ENCODE data around the gene ARL8A. TPM values are rescaled to one million over a fixed set of nuclear protein-coding genes. Genes with fewer than 3 reads are reported as not detected.
"Not testable (repeated sequence)": the region's sequence is repeated elsewhere in the genome, so short reads cannot be mapped to it uniquely, and the experiment has no call there.

Gene ARL8A
- polyA plus RNA-seq, 5 donors = 36.5 to 47.3 (median 43.8) TPM

- DNase-seq = no peak
Observed at GRCh38 chr1:202122639-202123335, 21.8 kb downstream of the ARL8A start, which contains the start of gene GPR37L1. GPR37L1 (plus strand) TSS chr1:202122917; CDS start chr1:202122964, 47 bp downstream.

GRCh38 chr1:202121006-202121405 lies 23.5 kb downstream of the ARL8A start:
- no peak for DNase-seq

GRCh38 chr1:202117898-202118371 lies 26.6 kb downstream of the ARL8A start:
- no peak for DNase-seq

- DNase-seq = no peak
Observed at GRCh38 chr1:202116287-202116686, 28.2 kb downstream of the ARL8A start.

- no peak for DNase-seq
Observed at GRCh38 chr1:202113690-202114300, 30.7 kb downstream of the ARL8A start.

GRCh38 chr1:202112859-202113689 lies 31.5 kb downstream of the ARL8A start:
- no peak for DNase-seq

- not testable (repeated sequence) for DNase-seq
Observed at GRCh38 chr1:202111589-202111988, 32.9 kb downstream of the ARL8A start.

- DNase-seq = no peak
Observed at GRCh38 chr1:202110977-202111376, 33.6 kb downstream of the ARL8A start.

- no peak for DNase-seq
Observed at GRCh38 chr1:202107801-202108731, 36.5 kb downstream of the ARL8A start.

- no peak for DNase-seq
Observed at GRCh38 chr1:202107321-202107761, 37.2 kb downstream of the ARL8A start.

- no peak for DNase-seq
Observed at GRCh38 chr1:202106340-202107254, 37.9 kb downstream of the ARL8A start.

GRCh38 chr1:202105571-202106339 lies 38.8 kb downstream of the ARL8A start:
- no peak for DNase-seq

- no peak for DNase-seq
Observed at GRCh38 chr1:202104073-202104472, 40.5 kb downstream of the ARL8A start.

GRCh38 chr1:202101184-202101583 lies 43.4 kb downstream of the ARL8A start:
- DNase-seq = no peak

- no peak for DNase-seq
Observed at GRCh38 chr1:202093858-202094257, 50.7 kb downstream of the ARL8A start.

- DNase-seq = no peak
Observed at GRCh38 chr1:202090994-202091393, 53.5 kb downstream of the ARL8A start.

GRCh38 chr1:202088206-202088605 lies 56.3 kb downstream of the ARL8A start:
- no peak for DNase-seq

GRCh38 chr1:202086579-202087350 lies 57.8 kb downstream of the ARL8A start:
- DNase-seq = no peak
